Chondrocyte (in vitro differentiated cells): ENCODE measurements around the gene CNKSR3. TPM values are rescaled to one million over a fixed set of nuclear protein-coding genes. Genes with fewer than 3 reads are reported as not detected.

Source experiments
- DNase-seq: peaks from one replicate; pipeline ENCODE4 v3.0.0; 2021; ENCODE audit warnings: mixed read lengths, low spot score
- H3K27ac Mint-ChIP-seq: one replicate; pipeline ENCODE4 v1.8.0; 2021; ENCODE audit warnings: mild to moderate bottlenecking, moderate library complexity, mixed read lengths; ENCODE audit not compliant: unreplicated experiment
- H3K27me3 Mint-ChIP-seq: 2 replicates; pipeline ENCODE4 v1.8.0; 2021; ENCODE audit warnings: low read depth, mixed read lengths
- H3K36me3 Mint-ChIP-seq: 2 replicates; pipeline ENCODE4 v1.8.0; 2021; ENCODE audit warnings: low read depth, mixed read lengths
- H3K4me1 Mint-ChIP-seq: 2 replicates; pipeline ENCODE4 v1.8.0; 2021; ENCODE audit warnings: low read depth, mild to moderate bottlenecking, mixed read lengths
- H3K4me3 Mint-ChIP-seq: one replicate; pipeline ENCODE4 v1.8.0; 2021; ENCODE audit warnings: mild to moderate bottlenecking, moderate library complexity, mixed read lengths; ENCODE audit not compliant: unreplicated experiment
- H3K9me3 Mint-ChIP-seq: 2 replicates; pipeline ENCODE4 v1.8.0; 2021; ENCODE audit warnings: low read depth, mixed read lengths
- total RNA-seq: library from RNA; stranded (reverse); gene quantifications from 3 replicates; pipeline ENCODE4 v1.2.1, GENCODE V29; 2021
- TF ChIP-seq, protein P1 (sequence below): fragments of 200-600 bp; sonication (generic); IDR thresholded peaks from 2 replicates; pipeline ENCODE4 v1.5.0; 2021; ENCODE audit warnings: antibody characterized with exemption, mild to moderate bottlenecking, moderate library complexity

CNKSR3 gene
- total RNA-seq, 1 donor from 2014 or later, result 14.2 TPM

- Mint-ChIP-seq H3K36me3 (peaks cover 15% of the 10 kb centered on the region), H3K4me3 (no peak overlapping the region), H3K4me1 (peaks cover 54% of the 10 kb centered on the region), H3K27ac (peak overlapping the region; percentile 68), H3K9me3 (no peaks in the 10 kb centered on the region), H3K27me3 (no peaks in the 10 kb centered on the region)
- DNase-seq, result no peak
- TF ChIP-seq, protein P1, sequence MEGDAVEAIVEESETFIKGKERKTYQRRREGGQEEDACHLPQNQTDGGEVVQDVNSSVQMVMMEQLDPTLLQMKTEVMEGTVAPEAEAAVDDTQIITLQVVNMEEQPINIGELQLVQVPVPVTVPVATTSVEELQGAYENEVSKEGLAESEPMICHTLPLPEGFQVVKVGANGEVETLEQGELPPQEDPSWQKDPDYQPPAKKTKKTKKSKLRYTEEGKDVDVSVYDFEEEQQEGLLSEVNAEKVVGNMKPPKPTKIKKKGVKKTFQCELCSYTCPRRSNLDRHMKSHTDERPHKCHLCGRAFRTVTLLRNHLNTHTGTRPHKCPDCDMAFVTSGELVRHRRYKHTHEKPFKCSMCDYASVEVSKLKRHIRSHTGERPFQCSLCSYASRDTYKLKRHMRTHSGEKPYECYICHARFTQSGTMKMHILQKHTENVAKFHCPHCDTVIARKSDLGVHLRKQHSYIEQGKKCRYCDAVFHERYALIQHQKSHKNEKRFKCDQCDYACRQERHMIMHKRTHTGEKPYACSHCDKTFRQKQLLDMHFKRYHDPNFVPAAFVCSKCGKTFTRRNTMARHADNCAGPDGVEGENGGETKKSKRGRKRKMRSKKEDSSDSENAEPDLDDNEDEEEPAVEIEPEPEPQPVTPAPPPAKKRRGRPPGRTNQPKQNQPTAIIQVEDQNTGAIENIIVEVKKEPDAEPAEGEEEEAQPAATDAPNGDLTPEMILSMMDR, result no peak
Measured at GRCh38 chr6:154404791-154405400, 105.6 kb downstream of the CNKSR3 start.

DNA sequence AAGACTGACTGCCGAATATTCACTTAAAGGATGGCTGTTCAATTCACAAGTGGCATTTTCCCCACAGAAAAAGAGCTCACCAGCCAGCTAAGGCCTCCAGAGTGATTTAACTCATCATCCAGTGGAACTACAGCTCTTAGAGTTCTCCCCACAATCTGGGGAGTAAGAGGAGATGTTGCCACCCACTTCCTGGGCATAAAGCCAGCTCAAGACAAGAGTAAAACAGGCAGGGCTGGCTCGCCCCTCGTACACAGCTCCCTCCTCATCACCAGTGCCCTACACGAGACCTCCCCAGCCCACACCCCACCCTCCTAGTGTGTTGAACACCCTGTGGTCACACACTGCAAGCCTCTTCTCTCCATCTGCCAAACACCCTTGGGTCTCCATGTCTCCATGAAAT lies 106.7 kb downstream of the CNKSR3 start:
- H3K4me1 Mint-ChIP-seq, result peaks cover 55% of the 10 kb centered on the region
- TF ChIP-seq, protein P1, result no peak
- H3K4me3 Mint-ChIP-seq, result no peak overlapping the region
- H3K36me3 Mint-ChIP-seq, result peaks cover 15% of the 10 kb centered on the region
- no peak for DNase-seq
- H3K27ac Mint-ChIP-seq, result peak overlapping the region; percentile 81
- no peaks in the 10 kb centered on the region for H3K27me3 Mint-ChIP-seq
- no peaks in the 10 kb centered on the region for H3K9me3 Mint-ChIP-seq

- TF ChIP-seq, protein P1, result no peak
- DNase-seq, result no peak
- Mint-ChIP-seq H3K4me1 (peaks cover 50% of the 10 kb centered on the region), H3K27ac (no peak overlapping the region), H3K36me3 (peaks cover 15% of the 10 kb centered on the region), H3K4me3 (no peak overlapping the region), H3K9me3 (no peaks in the 10 kb centered on the region), H3K27me3 (no peaks in the 10 kb centered on the region)
Measured at GRCh38 chr6:154402081-154402780, 108.3 kb downstream of the CNKSR3 start.

GRCh38 chr6:154399097-154399496 lies 111.4 kb downstream of the CNKSR3 start:
- peaks cover 30% of the 10 kb centered on the region for H3K4me1 Mint-ChIP-seq
- H3K27ac Mint-ChIP-seq, result no peak overlapping the region
- no peaks in the 10 kb centered on the region for H3K27me3 Mint-ChIP-seq
- peaks cover 9% of the 10 kb centered on the region for H3K36me3 Mint-ChIP-seq
- DNase-seq, result no peak
- TF ChIP-seq, protein P1, result no peak
- no peak overlapping the region for H3K4me3 Mint-ChIP-seq
- no peaks in the 10 kb centered on the region for H3K9me3 Mint-ChIP-seq

DNA sequence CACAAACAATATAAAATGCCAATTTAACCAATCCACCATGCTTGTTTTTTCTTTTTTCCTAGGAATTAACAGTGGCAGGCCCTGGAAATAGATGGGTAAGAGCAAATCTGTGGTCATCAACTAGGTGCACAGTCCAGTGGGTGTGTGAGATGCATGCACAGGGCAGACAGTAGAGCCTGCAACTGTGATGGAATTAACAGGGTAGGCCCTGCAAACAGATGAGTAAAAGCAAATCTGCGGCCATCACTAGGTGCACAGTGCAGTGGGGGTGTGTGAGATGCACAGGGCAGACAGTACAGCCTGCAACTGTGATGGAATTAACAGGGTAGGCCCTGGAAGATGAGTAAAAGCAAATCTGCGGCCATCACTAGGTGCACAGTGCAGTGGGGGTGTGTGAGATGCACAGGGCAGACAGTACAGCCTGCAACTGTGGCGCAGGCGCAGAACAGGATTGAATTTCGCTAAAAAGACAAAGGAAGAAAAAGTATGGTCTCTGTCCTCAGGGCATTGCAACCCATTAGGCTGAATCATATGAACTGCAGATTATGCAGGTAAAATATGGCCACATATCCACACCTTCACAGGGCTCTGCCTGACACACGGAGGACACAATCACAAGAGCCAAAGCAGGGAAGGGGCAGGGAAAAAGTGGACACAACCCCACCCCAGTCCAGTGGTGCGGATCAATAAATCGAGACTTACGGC lies 112.8 kb downstream of the CNKSR3 start:
- no peak overlapping the region for H3K4me3 Mint-ChIP-seq
- peaks cover 7% of the 10 kb centered on the region for H3K36me3 Mint-ChIP-seq
- TF ChIP-seq, protein P1, result no peak
- no peaks in the 10 kb centered on the region for H3K27me3 Mint-ChIP-seq
- no peak overlapping the region for H3K27ac Mint-ChIP-seq
- peaks cover 22% of the 10 kb centered on the region for H3K4me1 Mint-ChIP-seq
- DNase-seq, result no peak
- no peaks in the 10 kb centered on the region for H3K9me3 Mint-ChIP-seq
